HepG2 (cell line): ENCODE data around the gene STOML2. TPM values are rescaled to one million over a fixed set of nuclear protein-coding genes. Genes with fewer than 3 reads are reported as not detected.

Experiments
- ADNP ChIP-seq: sonication (generic); formaldehyde crosslinking; IDR thresholded peaks from 2 replicates; pipeline ENCODE4 v1.4.0; 2020; ENCODE audit warnings: missing genetic modification reagents
- GABPB1 ChIP-seq: IDR thresholded peaks from 2 replicates; pipeline ENCODE4 v1.6.1; 2016; ENCODE audit warnings: mild to moderate bottlenecking, missing genetic modification reagents, moderate library complexity, missing compliant biosample characterization
- GTF2F1 ChIP-seq: fragments of 150-350 bp; IDR thresholded peaks from 2 replicates; pipeline ENCODE4 v1.6.1; 2014; ENCODE audit warnings: low read length
- GZF1 ChIP-seq: sonication (generic); formaldehyde crosslinking; IDR thresholded peaks from 2 replicates; pipeline ENCODE4 v1.5.1; 2020; ENCODE audit warnings: mild to moderate bottlenecking, missing genetic modification reagents
- IRX3 ChIP-seq: sonication (generic); formaldehyde crosslinking; IDR thresholded peaks from 2 replicates; pipeline ENCODE4 v1.8.1; 2023; ENCODE audit warnings: mild to moderate bottlenecking, low read depth, missing genetic modification reagents, borderline replicate concordance
- ISX ChIP-seq: sonication (generic); formaldehyde crosslinking; conservative IDR thresholded peaks from 2 replicates; pipeline ENCODE4 v1.5.0; 2020; ENCODE audit warnings: missing genetic modification reagents
- SPEN ChIP-seq: sonication (generic); formaldehyde crosslinking; IDR thresholded peaks from 2 replicates; pipeline ENCODE4 v1.5.1; 2020; ENCODE audit warnings: low read depth, mild to moderate bottlenecking, missing genetic modification reagents
- STAT6 ChIP-seq: sonication (generic); formaldehyde crosslinking; IDR thresholded peaks from 2 replicates; pipeline ENCODE4 v1.4.0; 2020; ENCODE audit warnings: missing genetic modification reagents, mild to moderate bottlenecking, borderline replicate concordance
- ZHX2 ChIP-seq, 2 experiments: sonication (generic) in 1 of 2; formaldehyde crosslinking in 1 of 2; IDR thresholded peaks; 2 replicates each; pipeline versions ENCODE4 v1.6.1 to v1.9.0; 2014 to 2022; ENCODE audit warnings: antibody characterized with exemption in 1 of 2, borderline replicate concordance in 1 of 2, inconsistent platforms in 1 of 2, low read depth in 1 of 2, missing genetic modification reagents in 1 of 2
- ZNF564 ChIP-seq: sonication (generic); formaldehyde crosslinking; IDR thresholded peaks from 2 replicates; pipeline ENCODE4 v1.8.1; 2023; ENCODE audit warnings: mild to moderate bottlenecking, missing genetic modification reagents
- polyA plus RNA-seq, 8 experiments: library from polyadenylated mRNA; depleted of rRNA in 3 of 8; stranded (reverse) in 7 of 8; unstranded in 1 of 8; fragments of >200 nt; fragmentation: Illumina TruSeq in 4 of 8; extraction: Trizol in 4 of 8; gene quantifications; 2 replicates each; pipeline versions ENCODE4 v1.2.1 to v1.2.3, GENCODE V29; 2011 to 2016; ENCODE audit warnings: low read depth in 4 of 8, missing spikeins in 1 of 8, mixed read lengths in 1 of 8; ENCODE audit not compliant: insufficient read depth in 1 of 8
- total RNA-seq, 5 experiments: library from RNA; depleted of rRNA; stranded (reverse); fragments of >200 nt; fragmentation: Illumina TruSeq; extraction: Trizol; gene quantifications; 2 replicates each; pipeline ENCODE4 v1.2.3, GENCODE V29; 2016; ENCODE audit warnings: low read depth in 1 of 5
- TF ChIP-seq, protein P1 (sequence below): sonication (generic); formaldehyde crosslinking; IDR thresholded peaks from 2 replicates; pipeline ENCODE4; 2020; ENCODE audit warnings: missing genetic modification reagents, mild to moderate bottlenecking, borderline replicate concordance

Gene STOML2
- total and polyA plus RNA-seq, 2 of the 13 experiments (the other 11 are each of a cell fraction or from before 2014, with no cell fraction given) = 245 to 250 TPM

DNA sequence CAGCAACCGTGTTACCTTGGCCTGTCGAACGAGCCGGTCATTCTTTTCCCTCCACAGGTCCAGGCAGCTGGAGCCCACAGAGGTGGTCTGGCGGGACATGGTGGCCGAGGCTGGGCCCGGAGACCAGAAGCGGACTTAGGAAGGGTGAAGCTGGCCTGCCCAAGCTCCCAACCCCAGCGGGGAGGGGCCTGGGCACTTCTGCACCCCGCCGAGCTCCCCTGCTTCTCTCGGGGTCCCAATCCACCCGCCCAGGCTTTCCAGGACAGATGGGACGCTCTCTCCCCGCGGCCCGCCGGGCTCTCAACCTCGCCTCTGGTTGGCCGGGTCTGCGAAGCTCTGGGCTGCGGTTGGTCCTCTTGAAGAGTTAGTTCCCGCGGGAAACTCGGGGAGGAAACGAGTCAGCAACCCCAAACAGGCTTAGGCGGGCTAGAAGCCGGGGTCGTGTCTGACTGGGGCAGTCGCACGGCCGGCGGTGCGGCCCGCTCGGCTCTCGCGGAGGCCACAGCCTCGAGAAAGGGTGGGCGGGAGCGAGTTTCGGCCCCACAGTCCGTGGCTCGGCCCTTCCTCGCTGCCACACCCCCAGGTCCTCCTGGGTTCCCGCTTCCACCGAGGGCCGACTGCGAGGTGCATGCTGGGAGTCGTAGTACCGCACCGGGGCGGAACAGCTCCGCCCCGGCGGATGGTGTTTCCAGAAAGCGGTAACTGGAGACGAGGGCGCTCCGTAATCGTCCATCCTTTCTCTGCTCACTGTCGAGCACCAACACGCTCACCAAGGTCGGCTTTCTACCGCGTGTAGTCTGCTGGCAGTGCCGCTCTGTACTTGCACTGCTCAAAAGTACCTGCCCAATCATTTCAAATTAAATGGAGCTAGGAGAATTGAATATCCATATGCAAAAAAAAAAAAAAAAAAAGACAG is 23.2 kb downstream of the STOML2 start, which contains the start of gene FANCG (continued):
- TF ChIP-seq, protein P1, sequence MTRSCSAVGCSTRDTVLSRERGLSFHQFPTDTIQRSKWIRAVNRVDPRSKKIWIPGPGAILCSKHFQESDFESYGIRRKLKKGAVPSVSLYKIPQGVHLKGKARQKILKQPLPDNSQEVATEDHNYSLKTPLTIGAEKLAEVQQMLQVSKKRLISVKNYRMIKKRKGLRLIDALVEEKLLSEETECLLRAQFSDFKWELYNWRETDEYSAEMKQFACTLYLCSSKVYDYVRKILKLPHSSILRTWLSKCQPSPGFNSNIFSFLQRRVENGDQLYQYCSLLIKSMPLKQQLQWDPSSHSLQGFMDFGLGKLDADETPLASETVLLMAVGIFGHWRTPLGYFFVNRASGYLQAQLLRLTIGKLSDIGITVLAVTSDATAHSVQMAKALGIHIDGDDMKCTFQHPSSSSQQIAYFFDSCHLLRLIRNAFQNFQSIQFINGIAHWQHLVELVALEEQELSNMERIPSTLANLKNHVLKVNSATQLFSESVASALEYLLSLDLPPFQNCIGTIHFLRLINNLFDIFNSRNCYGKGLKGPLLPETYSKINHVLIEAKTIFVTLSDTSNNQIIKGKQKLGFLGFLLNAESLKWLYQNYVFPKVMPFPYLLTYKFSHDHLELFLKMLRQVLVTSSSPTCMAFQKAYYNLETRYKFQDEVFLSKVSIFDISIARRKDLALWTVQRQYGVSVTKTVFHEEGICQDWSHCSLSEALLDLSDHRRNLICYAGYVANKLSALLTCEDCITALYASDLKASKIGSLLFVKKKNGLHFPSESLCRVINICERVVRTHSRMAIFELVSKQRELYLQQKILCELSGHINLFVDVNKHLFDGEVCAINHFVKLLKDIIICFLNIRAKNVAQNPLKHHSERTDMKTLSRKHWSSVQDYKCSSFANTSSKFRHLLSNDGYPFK = peak; percentile 79; the same call in 1 of the 2 replicates
- TF ChIP-seq IRX3 (CRISPR knock-in tag) (no peak), GZF1 (CRISPR knock-in tag) (no peak), GABPB1 (CRISPR knock-in tag) (peak; percentile 92), ADNP (CRISPR knock-in tag) (no peak), STAT6 (no peak), SPEN (CRISPR knock-in tag) (peak; percentile 80), ZNF564 (CRISPR knock-in tag) (0 out of 2 replicates have a peak, but pooled peaks have one; percentile 36), ISX (no peak), ZHX2 (IDR thresholded peaks at IDR 0.05; ENCODE audit: low read depth) (no peak), ZHX2 (CRISPR knock-in tag; IDR thresholded peaks at IDR 0.05; ENCODE audit: borderline replicate concordance) (no peak; the same call in 1 of the 2 replicates), GTF2F1 (no peak)
